H1 (cell line): ENCODE data around the gene RPS5. TPM values are rescaled to one million over a fixed set of nuclear protein-coding genes. Genes with fewer than 3 reads are reported as not detected.

Experiments
- BCL11A ChIP-seq, 2 experiments: IDR thresholded peaks; one replicate each; pipeline ENCODE4 v1.6.1; 2011; ENCODE audit warnings: low read depth in 2 of 2, low read length in 2 of 2, mild to moderate bottlenecking in 2 of 2
- BRCA1 ChIP-seq: IDR thresholded peaks from 2 replicates; pipeline ENCODE4 v1.6.1; 2012; ENCODE audit warnings: low read depth, low read length, improper control_type of control experiment
- CBX5 ChIP-seq: fragments of 300-800, 300-1000 bp; sonication (generic); IDR thresholded peaks from 2 replicates; pipeline ENCODE4 v1.7.1; 2016; ENCODE audit warnings: antibody characterized with exemption, low read length, low read depth
- EP300 ChIP-seq, 2 experiments: IDR thresholded peaks; 1 replicate in 1 of 2; 2 replicates in 1 of 2; pipeline ENCODE4 v1.6.1; 2011 to 2012; ENCODE audit warnings: low read depth in 2 of 2, low read length in 2 of 2, mild to moderate bottlenecking in 2 of 2, borderline replicate concordance in 1 of 2, inconsistent platforms in 1 of 2, moderate library complexity in 1 of 2
- EZH2 ChIP-seq: fragments of 200-600 bp; sonication (generic); IDR thresholded peaks from 2 replicates; pipeline ENCODE4 v1.7.1; 2012; ENCODE audit warnings: low read depth, mild to moderate bottlenecking, moderate library complexity, low read length, inconsistent platforms; ENCODE audit not compliant: severe bottlenecking
- GABPA ChIP-seq: IDR thresholded peaks from 2 replicates; pipeline ENCODE4 v1.6.1; 2011; ENCODE audit warnings: mild to moderate bottlenecking, low read length, moderate library complexity, borderline replicate concordance; ENCODE audit not compliant: insufficient read depth
- HDAC6 ChIP-seq: IDR thresholded peaks from one replicate; pipeline ENCODE4 v1.7.1; 2012; ENCODE audit warnings: low read depth, mild to moderate bottlenecking, inconsistent platforms, low read length, moderate library complexity
- KDM4A ChIP-seq: IDR thresholded peaks from one replicate; pipeline ENCODE4 v1.7.1; 2012; ENCODE audit warnings: low read depth, mild to moderate bottlenecking, moderate library complexity, low read length, inconsistent platforms; ENCODE audit not compliant: severe bottlenecking
- MAFK ChIP-seq: IDR thresholded peaks from 2 replicates; pipeline ENCODE4 v1.6.1; 2012; ENCODE audit warnings: low read depth, mild to moderate bottlenecking, improper control_type of control experiment, low read length
- NRF1 ChIP-seq: IDR thresholded peaks from 2 replicates; pipeline ENCODE4 v1.6.1; 2011; ENCODE audit warnings: mild to moderate bottlenecking, low read depth, low read length, improper control_type of control experiment
- PHF8 ChIP-seq: fragments of 200-600 bp; sonication (generic); conservative IDR thresholded peaks from 2 replicates; pipeline ENCODE4 v1.7.1; 2012; ENCODE audit warnings: low read depth, mild to moderate bottlenecking, inconsistent platforms, low read length, moderate library complexity
- POLR2A ChIP-seq, 2 experiments: IDR thresholded peaks; 1 replicate in 1 of 2; 2 replicates in 1 of 2; pipeline ENCODE4 v1.6.1; 2011; ENCODE audit warnings: low read depth in 2 of 2, low read length in 2 of 2, mild to moderate bottlenecking in 2 of 2; ENCODE audit errors: control extremely low read depth in 1 of 2
- RAD21 ChIP-seq, 2 experiments: IDR thresholded peaks in 1 of 2; conservative IDR thresholded peaks in 1 of 2; 2 replicates each; pipeline ENCODE4 v1.6.1; 2011; ENCODE audit warnings: low read depth in 2 of 2, low read length in 2 of 2, improper control_type of control experiment in 1 of 2, inconsistent platforms in 1 of 2, mild to moderate bottlenecking in 1 of 2, moderate library complexity in 1 of 2
- RXRA ChIP-seq: IDR thresholded peaks from 2 replicates; pipeline ENCODE4 v1.6.1; 2011; ENCODE audit warnings: low read depth, mild to moderate bottlenecking, low read length, moderate library complexity; ENCODE audit not compliant: insufficient read depth
- SIN3A ChIP-seq, 2 experiments: IDR thresholded peaks in 1 of 2; conservative IDR thresholded peaks in 1 of 2; 2 replicates each; pipeline ENCODE4 v1.6.1; 2011 to 2012; ENCODE audit warnings: low read length in 2 of 2, improper control_type of control experiment in 1 of 2, low read depth in 1 of 2, mild to moderate bottlenecking in 1 of 2
- SIX5 ChIP-seq: IDR thresholded peaks from 2 replicates; pipeline ENCODE4 v1.6.1; 2011; ENCODE audit warnings: mild to moderate bottlenecking, low read depth, low read length
- SP2 ChIP-seq: IDR thresholded peaks from 2 replicates; pipeline ENCODE4 v1.6.1; 2012; ENCODE audit warnings: mild to moderate bottlenecking, low read length, inconsistent platforms
- TAF1 ChIP-seq: IDR thresholded peaks from 2 replicates; pipeline ENCODE4 v1.6.1; 2011; ENCODE audit warnings: mild to moderate bottlenecking, low read depth, low read length
- TAF7 ChIP-seq: optimal IDR thresholded peaks from 2 replicates; pipeline ENCODE3; 2011; ENCODE audit warnings: low read depth, mild to moderate bottlenecking, inconsistent platforms, low read length, moderate library complexity, borderline replicate concordance
- TBP ChIP-seq: IDR thresholded peaks from 2 replicates; pipeline ENCODE4 v1.6.1; 2011; ENCODE audit warnings: low read depth, low read length, improper control_type of control experiment
- TCF12 ChIP-seq: IDR thresholded peaks from 2 replicates; pipeline ENCODE4 v1.6.1; 2011; ENCODE audit warnings: low read depth, mild to moderate bottlenecking, low read length
- YY1 ChIP-seq: IDR thresholded peaks from 2 replicates; pipeline ENCODE4 v1.6.1; 2011; ENCODE audit warnings: low read depth, mild to moderate bottlenecking, low read length
- polyA plus RNA-seq, 7 experiments: library from polyadenylated mRNA; depleted of rRNA in 3 of 7; stranded (reverse) in 5 of 7; unstranded in 2 of 7; fragments of >200 nt in 5 of 7; fragments of 200-250 nt in 2 of 7; gene quantifications; 1 replicate in 5 of 7; 2 replicates in 1 of 7; 4 replicates in 1 of 7; pipeline versions ENCODE4 v1.2.1 to v1.2.3, GENCODE V29; 2011 to 2013; ENCODE audit warnings: missing spikeins in 2 of 7, mixed read lengths in 2 of 7
- total RNA-seq: library from RNA; stranded (reverse); fragmentation: NEBNext Ultra II Directional; extraction: Animal tissue kit (Norgen Biotek cat#: 25700); gene quantifications from 2 replicates; pipeline ENCODE4 v1.2.1, GENCODE V29; 2021
- TF ChIP-seq, protein P1 (sequence below): IDR thresholded peaks from 2 replicates; pipeline ENCODE4 v1.6.1; 2011; ENCODE audit warnings: low read length, improper control_type of control experiment

RPS5 gene
- total and polyA plus RNA-seq, 2 of the 8 experiments (the other 6 are each of a cell fraction or from before 2014, with no cell fraction given), result 1,557 to 5,731 TPM

DNA sequence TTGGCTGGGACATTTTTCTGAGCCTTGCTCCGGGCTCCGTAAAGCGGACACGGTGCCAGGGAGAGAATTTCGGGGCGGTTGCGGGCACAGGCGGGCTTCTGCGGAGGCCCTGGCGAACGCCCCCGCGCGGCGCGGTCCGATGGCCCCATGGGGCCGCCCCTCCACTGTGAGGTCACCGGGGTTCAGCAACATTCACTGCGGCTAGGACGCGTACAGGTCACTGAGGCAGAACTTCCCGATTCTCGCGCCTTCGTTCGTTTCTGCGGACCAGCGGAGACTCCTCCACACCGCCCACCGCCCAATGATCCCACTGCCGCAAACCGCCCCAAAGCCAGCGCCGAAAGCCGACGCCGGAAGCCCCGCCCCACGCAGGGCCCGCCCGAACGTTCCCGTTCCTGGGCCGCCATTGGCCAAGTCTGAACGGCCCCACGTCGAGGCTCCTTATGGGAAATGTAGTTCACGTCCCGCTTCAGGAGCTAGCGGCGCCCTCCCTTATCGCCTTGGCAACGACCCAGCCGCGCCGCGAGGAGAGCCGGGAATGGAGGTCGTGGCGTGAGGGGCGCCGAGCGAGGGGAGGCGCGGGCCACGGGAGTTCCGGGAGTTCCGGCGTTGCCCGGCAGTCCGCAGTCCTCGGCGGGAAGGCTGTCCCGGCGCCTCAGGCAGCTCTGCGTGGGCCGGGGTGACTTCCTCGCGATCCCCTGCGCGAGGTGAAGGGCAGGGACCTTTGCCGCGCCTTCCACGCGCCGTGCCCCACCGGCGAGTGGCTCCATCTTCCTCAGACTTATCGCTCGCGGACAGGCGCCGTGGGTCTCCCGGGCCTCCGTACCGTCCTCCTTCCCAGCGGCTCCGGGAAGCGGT lies 21.3 kb downstream of the RPS5 start, which contains the start of gene ZNF584 (continued):
- TF ChIP-seq TAF7, result peak; percentile 78
- 0 out of 4 replicates have a peak, but pooled peaks of 1 of the 2 experiments have one; percentile 2 for TF ChIP-seq RAD21 (IDR thresholded peaks at IDR 0.05 in 1 of 2, conservative IDR thresholded peaks at IDR 0.05 in 1 of 2; ENCODE audit: low read depth in 2 of 2, low read length in 2 of 2)
- TF ChIP-seq HDAC6, result no peak
- peak; percentile 89 for TF ChIP-seq PHF8
- peak; percentile 82 to 90; a peak in 3 of 4 replicates for TF ChIP-seq SIN3A (conservative IDR thresholded peaks at IDR 0.05 in 1 of 2, IDR thresholded peaks at IDR 0.05 in 1 of 2; ENCODE audit: low read depth in 1 of 2, low read length in 2 of 2)
- TF ChIP-seq SIX5, result peak; percentile 73
- TF ChIP-seq TAF1, result peak; percentile 90
- no peak for TF ChIP-seq TCF12
- TF ChIP-seq KDM4A, result peak; percentile 92
- TF ChIP-seq EZH2, result no peak
- TF ChIP-seq CBX5, result no peak
- TF ChIP-seq RXRA, result no peak
- TF ChIP-seq TBP, result peak; percentile 87
- TF ChIP-seq EP300 (IDR thresholded peaks at IDR 0.05; ENCODE audit: borderline replicate concordance in 1 of 2, low read depth in 2 of 2, low read length in 2 of 2), result no peak
- TF ChIP-seq, protein P1, sequence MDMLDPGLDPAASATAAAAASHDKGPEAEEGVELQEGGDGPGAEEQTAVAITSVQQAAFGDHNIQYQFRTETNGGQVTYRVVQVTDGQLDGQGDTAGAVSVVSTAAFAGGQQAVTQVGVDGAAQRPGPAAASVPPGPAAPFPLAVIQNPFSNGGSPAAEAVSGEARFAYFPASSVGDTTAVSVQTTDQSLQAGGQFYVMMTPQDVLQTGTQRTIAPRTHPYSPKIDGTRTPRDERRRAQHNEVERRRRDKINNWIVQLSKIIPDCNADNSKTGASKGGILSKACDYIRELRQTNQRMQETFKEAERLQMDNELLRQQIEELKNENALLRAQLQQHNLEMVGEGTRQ, result no peak
- no peak for TF ChIP-seq BCL11A (IDR thresholded peaks at IDR 0.05; ENCODE audit: low read depth in 2 of 2, low read length in 2 of 2)
- peak; percentile 14; the same call in 1 of the 2 replicates for TF ChIP-seq GABPA
- no peak for TF ChIP-seq BRCA1
- TF ChIP-seq NRF1, result no peak
- no peak for TF ChIP-seq SP2
- no peak for TF ChIP-seq MAFK
- no peak for TF ChIP-seq YY1
- TF ChIP-seq POLR2A (IDR thresholded peaks at IDR 0.05; ENCODE audit: control extremely low read depth in 1 of 2, low read depth in 2 of 2, low read length in 2 of 2), result peak; percentile 85 to 90
